ENCODE results near the gene PADI1.

Gene PADI1

GRCh38 chr1:17192394-17193221, 12.3 kb upstream of the PADI1 start:
- peaks cover 8% of the 10 kb centered on the region for H3K9me3 ChIP-seq (ENCODE audit: control insufficient read depth, low read length)
- no peaks in the 10 kb centered on the region for H3K36me3 ChIP-seq (ENCODE audit: control insufficient read depth, insufficient read depth, low read length, severe bottlenecking)
- H3K9ac ChIP-seq (ENCODE audit: low read length): no peak overlapping the region
- no peak for DNase-seq (ENCODE audit: low read depth)
- H3K4me3 ChIP-seq (ENCODE audit: low read length): no peak overlapping the region
- H3K27me3 ChIP-seq (replicated peaks; ENCODE audit: control insufficient read depth, insufficient read depth, low read length): peaks cover 32% of the 10 kb centered on the region
- H3K4me1 ChIP-seq (ENCODE audit: control insufficient read depth, insufficient read depth, low read length): peaks cover 8% of the 10 kb centered on the region

- no peak overlapping the region for H3K4me3 ChIP-seq (ENCODE audit: low read length)
- no peak for DNase-seq (ENCODE audit: low read depth)
- H3K27me3 ChIP-seq (replicated peaks; ENCODE audit: control insufficient read depth, insufficient read depth, low read length): peaks cover 36% of the 10 kb centered on the region
- no peak overlapping the region for H3K9ac ChIP-seq (ENCODE audit: low read length)
- peaks cover 8% of the 10 kb centered on the region for H3K4me1 ChIP-seq (ENCODE audit: control insufficient read depth, insufficient read depth, low read length)
- no peaks in the 10 kb centered on the region for H3K36me3 ChIP-seq (ENCODE audit: control insufficient read depth, insufficient read depth, low read length, severe bottlenecking)
- H3K9me3 ChIP-seq (ENCODE audit: control insufficient read depth, low read length): peaks cover 4% of the 10 kb centered on the region
These were observed 11.5 kb upstream of the PADI1 start for GRCh38 chr1:17193222-17194132.

GRCh38 chr1:17194133-17194475, 10.8 kb upstream of the PADI1 start:
- H3K27me3 ChIP-seq (replicated peaks; ENCODE audit: control insufficient read depth, insufficient read depth, low read length): peaks cover 39% of the 10 kb centered on the region
- H3K9ac ChIP-seq (ENCODE audit: low read length): no peak overlapping the region
- no peak for DNase-seq (ENCODE audit: low read depth)
- H3K4me1 ChIP-seq (ENCODE audit: control insufficient read depth, insufficient read depth, low read length): peaks cover 8% of the 10 kb centered on the region
- no peaks in the 10 kb centered on the region for H3K9me3 ChIP-seq (ENCODE audit: control insufficient read depth, low read length)
- H3K36me3 ChIP-seq (ENCODE audit: control insufficient read depth, insufficient read depth, low read length, severe bottlenecking): no peaks in the 10 kb centered on the region
- H3K4me3 ChIP-seq (ENCODE audit: low read length): no peak overlapping the region

- H3K9ac ChIP-seq (ENCODE audit: low read length): no peak overlapping the region
- no peak for DNase-seq (ENCODE audit: low read depth)
- H3K27me3 ChIP-seq (replicated peaks; ENCODE audit: control insufficient read depth, insufficient read depth, low read length): peaks cover 44% of the 10 kb centered on the region
- H3K4me1 ChIP-seq (ENCODE audit: control insufficient read depth, insufficient read depth, low read length): peaks cover 8% of the 10 kb centered on the region
- no peaks in the 10 kb centered on the region for H3K9me3 ChIP-seq (ENCODE audit: control insufficient read depth, low read length)
- no peaks in the 10 kb centered on the region for H3K36me3 ChIP-seq (ENCODE audit: control insufficient read depth, insufficient read depth, low read length, severe bottlenecking)
- H3K4me3 ChIP-seq (ENCODE audit: low read length): no peak overlapping the region
These were observed 10.1 kb upstream of the PADI1 start for GRCh38 chr1:17194615-17195528.

- H3K4me1 ChIP-seq (ENCODE audit: control insufficient read depth, insufficient read depth, low read length): peaks cover 5% of the 10 kb centered on the region
- no peaks in the 10 kb centered on the region for H3K9me3 ChIP-seq (ENCODE audit: control insufficient read depth, low read length)
- H3K9ac ChIP-seq (ENCODE audit: low read length): no peak overlapping the region
- H3K36me3 ChIP-seq (ENCODE audit: control insufficient read depth, insufficient read depth, low read length, severe bottlenecking): no peaks in the 10 kb centered on the region
- no peak for DNase-seq (ENCODE audit: low read depth)
- peaks cover 50% of the 10 kb centered on the region for H3K27me3 ChIP-seq (replicated peaks; ENCODE audit: control insufficient read depth, insufficient read depth, low read length)
- H3K4me3 ChIP-seq (ENCODE audit: low read length): no peak overlapping the region
These were observed 9.2 kb upstream of the PADI1 start for GRCh38 chr1:17195731-17196130.

GRCh38 chr1:17196496-17197185, 8.3 kb upstream of the PADI1 start:
- Histone ChIP-seq H3K4me1 (ENCODE audit: control insufficient read depth, insufficient read depth, low read length) (peaks cover 5% of the 10 kb centered on the region), H3K4me3 (ENCODE audit: low read length) (no peak overlapping the region), H3K27me3 (replicated peaks; ENCODE audit: control insufficient read depth, insufficient read depth, low read length) (peaks cover 58% of the 10 kb centered on the region), H3K9me3 (ENCODE audit: control insufficient read depth, low read length) (no peaks in the 10 kb centered on the region), H3K36me3 (ENCODE audit: control insufficient read depth, insufficient read depth, low read length, severe bottlenecking) (no peaks in the 10 kb centered on the region), H3K9ac (ENCODE audit: low read length) (no peak overlapping the region)
- DNase-seq (ENCODE audit: low read depth): no peak

- Histone ChIP-seq H3K4me3 (ENCODE audit: low read length) (no peak overlapping the region), H3K9me3 (ENCODE audit: control insufficient read depth, low read length) (no peaks in the 10 kb centered on the region), H3K9ac (ENCODE audit: low read length) (no peak overlapping the region), H3K27me3 (replicated peaks; ENCODE audit: control insufficient read depth, insufficient read depth, low read length) (peaks cover 56% of the 10 kb centered on the region), H3K4me1 (ENCODE audit: control insufficient read depth, insufficient read depth, low read length) (no peaks in the 10 kb centered on the region), H3K36me3 (ENCODE audit: control insufficient read depth, insufficient read depth, low read length, severe bottlenecking) (no peaks in the 10 kb centered on the region)
- no peak for DNase-seq (ENCODE audit: low read depth)
These were observed 7.2 kb upstream of the PADI1 start for GRCh38 chr1:17197696-17198095.

- Histone ChIP-seq H3K9me3 (ENCODE audit: control insufficient read depth, low read length) (no peaks in the 10 kb centered on the region), H3K9ac (ENCODE audit: low read length) (no peak overlapping the region), H3K36me3 (ENCODE audit: control insufficient read depth, insufficient read depth, low read length, severe bottlenecking) (no peaks in the 10 kb centered on the region), H3K27me3 (replicated peaks; ENCODE audit: control insufficient read depth, insufficient read depth, low read length) (peaks cover 56% of the 10 kb centered on the region), H3K4me3 (ENCODE audit: low read length) (no peak overlapping the region), H3K4me1 (ENCODE audit: control insufficient read depth, insufficient read depth, low read length) (no peaks in the 10 kb centered on the region)
- no peak for DNase-seq (ENCODE audit: low read depth)
These were observed 6.3 kb upstream of the PADI1 start for GRCh38 chr1:17198476-17199258.

- Histone ChIP-seq H3K36me3 (ENCODE audit: control insufficient read depth, insufficient read depth, low read length, severe bottlenecking) (no peaks in the 10 kb centered on the region), H3K9me3 (ENCODE audit: control insufficient read depth, low read length) (no peaks in the 10 kb centered on the region), H3K4me3 (ENCODE audit: low read length) (no peak overlapping the region), H3K4me1 (ENCODE audit: control insufficient read depth, insufficient read depth, low read length) (no peaks in the 10 kb centered on the region), H3K9ac (ENCODE audit: low read length) (no peak overlapping the region), H3K27me3 (replicated peaks; ENCODE audit: control insufficient read depth, insufficient read depth, low read length) (peaks cover 58% of the 10 kb centered on the region)
- DNase-seq (ENCODE audit: low read depth): no peak
These were observed 5.5 kb upstream of the PADI1 start for GRCh38 chr1:17199267-17200044.

Data from adipocyte (in vitro differentiated cells).